K562 (cell line): ENCODE data around the gene INHBC. TPM values are rescaled to one million over a fixed set of nuclear protein-coding genes. Genes with fewer than 3 reads are reported as not detected.

Source experiments
- NUFIP1 ChIP-seq: fragments of 450-650 bp; IDR thresholded peaks from 2 replicates; pipeline ENCODE4 v1.6.1; 2018; ENCODE audit not compliant: partially characterized antibody
- SPI1 ChIP-seq: IDR thresholded peaks from 2 replicates; pipeline ENCODE4 v1.6.1; 2011; ENCODE audit warnings: low read depth, low read length, control low read depth, borderline replicate concordance
- ZNF644 ChIP-seq: fragments of 200-800 bp; sonication (Bioruptor generic); IDR thresholded peaks from 2 replicates; pipeline ENCODE4 v1.6.1; 2016; ENCODE audit warnings: low read depth, missing genetic modification characterization, missing compliant biosample characterization
- polyA plus RNA-seq, 8 experiments: library from polyadenylated mRNA; depleted of rRNA in 4 of 8; stranded (reverse) in 5 of 8; unstranded in 3 of 8; fragments of >200 nt; fragmentation: Nextera tagmentation in 2 of 8; fragmentation: Illumina TruSeq in 1 of 8; extraction: Ambion mirVana in 2 of 8; extraction: Trizol in 1 of 8; gene quantifications; 2 replicates each; pipeline versions ENCODE4 v1.2.1 to v1.2.3, GENCODE V29; 2011 to 2014; ENCODE audit warnings: inconsistent platforms in 1 of 8, missing spikeins in 1 of 8
- total RNA-seq, 7 experiments: library from RNA; depleted of rRNA in 6 of 7; stranded (reverse); fragments of >200 nt in 6 of 7; fragmentation: Illumina TruSeq in 2 of 7; extraction: Trizol in 2 of 7; gene quantifications; 2 replicates each; pipeline versions ENCODE4 v1.2.1 to v1.2.3, GENCODE V29; 2011 to 2021; ENCODE audit warnings: low replicate concordance in 1 of 7
- TF ChIP-seq, protein P1 (sequence below), 2 experiments: fragments of 150-350 bp in 1 of 2; IDR thresholded peaks; 2 replicates each; pipeline ENCODE4 v1.6.1; 2012 to 2016; ENCODE audit warnings: low read depth in 2 of 2, low read length in 2 of 2, mild to moderate bottlenecking in 1 of 2, moderate library complexity in 1 of 2
- TF ChIP-seq, protein P2 (sequence below): fragments of 450-650 bp; IDR thresholded peaks from 2 replicates; pipeline ENCODE4 v1.6.1; 2016; ENCODE audit warnings: borderline replicate concordance
- TF ChIP-seq, protein P3 (sequence below), 2 experiments: fragments of 450-650 bp in 1 of 2; sonication (generic) in 1 of 2; formaldehyde crosslinking in 1 of 2; IDR thresholded peaks; 2 replicates each; pipeline versions ENCODE4 v1.7.1 to v1.9.0; 2016 to 2022; ENCODE audit warnings: inconsistent platforms in 1 of 2, mild to moderate bottlenecking in 1 of 2, missing genetic modification reagents in 1 of 2
- TF ChIP-seq, protein P4 (sequence below): fragments of 150-350 bp; conservative IDR thresholded peaks from 2 replicates; pipeline ENCODE4 v1.6.1; 2014; ENCODE audit warnings: low read length

The INHBC gene
- total and polyA plus RNA-seq, 9 of the 15 experiments (the other 6 are each of a cell fraction or from before 2014, with no cell fraction given) = 0.07 to 0.24 (median 0.15) TPM; not detected in 4

DNA sequence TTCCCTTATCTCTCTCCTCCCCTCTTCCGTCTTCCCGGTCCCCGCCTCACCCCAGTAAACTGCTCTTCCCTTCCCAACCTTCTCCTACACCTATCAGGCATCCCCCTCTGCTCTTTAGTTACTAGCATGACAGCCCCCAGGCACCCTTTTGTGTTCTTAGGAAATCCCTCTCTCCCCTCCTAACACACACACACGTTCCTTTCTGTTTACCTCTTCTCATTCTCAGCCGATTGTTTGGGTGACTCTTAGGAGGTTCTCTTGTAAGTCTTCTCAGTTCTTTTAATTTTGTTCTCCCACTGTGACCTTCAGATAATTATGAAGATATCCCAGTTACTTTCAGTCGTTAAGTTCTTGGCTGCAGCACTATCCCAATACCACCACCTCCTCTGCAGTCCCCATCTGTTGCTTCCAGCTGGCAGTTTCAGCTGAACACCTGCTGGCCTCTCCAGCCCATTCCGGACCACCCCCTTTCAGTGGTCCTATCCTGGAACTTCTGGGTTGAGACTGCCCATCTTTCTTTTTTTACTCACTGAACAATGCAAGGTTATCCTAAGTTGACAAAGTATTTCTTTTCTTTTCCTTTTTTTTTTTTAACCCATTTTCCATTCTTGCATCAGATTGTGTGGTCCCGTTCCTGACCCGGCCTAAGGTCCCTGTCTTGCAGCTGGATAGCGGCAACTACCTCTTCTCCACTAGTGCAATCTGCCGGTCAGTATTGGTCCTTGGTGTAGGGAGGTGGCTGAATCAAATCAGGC, 54.0 kb downstream of the INHBC start (continued):
- TF ChIP-seq, protein P1, sequence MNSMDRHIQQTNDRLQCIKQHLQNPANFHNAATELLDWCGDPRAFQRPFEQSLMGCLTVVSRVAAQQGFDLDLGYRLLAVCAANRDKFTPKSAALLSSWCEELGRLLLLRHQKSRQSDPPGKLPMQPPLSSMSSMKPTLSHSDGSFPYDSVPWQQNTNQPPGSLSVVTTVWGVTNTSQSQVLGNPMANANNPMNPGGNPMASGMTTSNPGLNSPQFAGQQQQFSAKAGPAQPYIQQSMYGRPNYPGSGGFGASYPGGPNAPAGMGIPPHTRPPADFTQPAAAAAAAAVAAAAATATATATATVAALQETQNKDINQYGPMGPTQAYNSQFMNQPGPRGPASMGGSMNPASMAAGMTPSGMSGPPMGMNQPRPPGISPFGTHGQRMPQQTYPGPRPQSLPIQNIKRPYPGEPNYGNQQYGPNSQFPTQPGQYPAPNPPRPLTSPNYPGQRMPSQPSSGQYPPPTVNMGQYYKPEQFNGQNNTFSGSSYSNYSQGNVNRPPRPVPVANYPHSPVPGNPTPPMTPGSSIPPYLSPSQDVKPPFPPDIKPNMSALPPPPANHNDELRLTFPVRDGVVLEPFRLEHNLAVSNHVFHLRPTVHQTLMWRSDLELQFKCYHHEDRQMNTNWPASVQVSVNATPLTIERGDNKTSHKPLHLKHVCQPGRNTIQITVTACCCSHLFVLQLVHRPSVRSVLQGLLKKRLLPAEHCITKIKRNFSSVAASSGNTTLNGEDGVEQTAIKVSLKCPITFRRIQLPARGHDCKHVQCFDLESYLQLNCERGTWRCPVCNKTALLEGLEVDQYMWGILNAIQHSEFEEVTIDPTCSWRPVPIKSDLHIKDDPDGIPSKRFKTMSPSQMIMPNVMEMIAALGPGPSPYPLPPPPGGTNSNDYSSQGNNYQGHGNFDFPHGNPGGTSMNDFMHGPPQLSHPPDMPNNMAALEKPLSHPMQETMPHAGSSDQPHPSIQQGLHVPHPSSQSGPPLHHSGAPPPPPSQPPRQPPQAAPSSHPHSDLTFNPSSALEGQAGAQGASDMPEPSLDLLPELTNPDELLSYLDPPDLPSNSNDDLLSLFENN (IDR thresholded peaks at IDR 0.05; ENCODE audit: low read depth in 2 of 2, low read length in 2 of 2) = no peak
- TF ChIP-seq, protein P2, sequence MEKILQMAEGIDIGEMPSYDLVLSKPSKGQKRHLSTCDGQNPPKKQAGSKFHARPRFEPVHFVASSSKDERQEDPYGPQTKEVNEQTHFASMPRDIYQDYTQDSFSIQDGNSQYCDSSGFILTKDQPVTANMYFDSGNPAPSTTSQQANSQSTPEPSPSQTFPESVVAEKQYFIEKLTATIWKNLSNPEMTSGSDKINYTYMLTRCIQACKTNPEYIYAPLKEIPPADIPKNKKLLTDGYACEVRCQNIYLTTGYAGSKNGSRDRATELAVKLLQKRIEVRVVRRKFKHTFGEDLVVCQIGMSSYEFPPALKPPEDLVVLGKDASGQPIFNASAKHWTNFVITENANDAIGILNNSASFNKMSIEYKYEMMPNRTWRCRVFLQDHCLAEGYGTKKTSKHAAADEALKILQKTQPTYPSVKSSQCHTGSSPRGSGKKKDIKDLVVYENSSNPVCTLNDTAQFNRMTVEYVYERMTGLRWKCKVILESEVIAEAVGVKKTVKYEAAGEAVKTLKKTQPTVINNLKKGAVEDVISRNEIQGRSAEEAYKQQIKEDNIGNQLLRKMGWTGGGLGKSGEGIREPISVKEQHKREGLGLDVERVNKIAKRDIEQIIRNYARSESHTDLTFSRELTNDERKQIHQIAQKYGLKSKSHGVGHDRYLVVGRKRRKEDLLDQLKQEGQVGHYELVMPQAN = peak; percentile 5; the same call in 1 of the 2 replicates
- TF ChIP-seq ZNF644 (tag) = no peak
- no peak for TF ChIP-seq NUFIP1
- TF ChIP-seq SPI1 = no peak
- TF ChIP-seq, protein P3, sequence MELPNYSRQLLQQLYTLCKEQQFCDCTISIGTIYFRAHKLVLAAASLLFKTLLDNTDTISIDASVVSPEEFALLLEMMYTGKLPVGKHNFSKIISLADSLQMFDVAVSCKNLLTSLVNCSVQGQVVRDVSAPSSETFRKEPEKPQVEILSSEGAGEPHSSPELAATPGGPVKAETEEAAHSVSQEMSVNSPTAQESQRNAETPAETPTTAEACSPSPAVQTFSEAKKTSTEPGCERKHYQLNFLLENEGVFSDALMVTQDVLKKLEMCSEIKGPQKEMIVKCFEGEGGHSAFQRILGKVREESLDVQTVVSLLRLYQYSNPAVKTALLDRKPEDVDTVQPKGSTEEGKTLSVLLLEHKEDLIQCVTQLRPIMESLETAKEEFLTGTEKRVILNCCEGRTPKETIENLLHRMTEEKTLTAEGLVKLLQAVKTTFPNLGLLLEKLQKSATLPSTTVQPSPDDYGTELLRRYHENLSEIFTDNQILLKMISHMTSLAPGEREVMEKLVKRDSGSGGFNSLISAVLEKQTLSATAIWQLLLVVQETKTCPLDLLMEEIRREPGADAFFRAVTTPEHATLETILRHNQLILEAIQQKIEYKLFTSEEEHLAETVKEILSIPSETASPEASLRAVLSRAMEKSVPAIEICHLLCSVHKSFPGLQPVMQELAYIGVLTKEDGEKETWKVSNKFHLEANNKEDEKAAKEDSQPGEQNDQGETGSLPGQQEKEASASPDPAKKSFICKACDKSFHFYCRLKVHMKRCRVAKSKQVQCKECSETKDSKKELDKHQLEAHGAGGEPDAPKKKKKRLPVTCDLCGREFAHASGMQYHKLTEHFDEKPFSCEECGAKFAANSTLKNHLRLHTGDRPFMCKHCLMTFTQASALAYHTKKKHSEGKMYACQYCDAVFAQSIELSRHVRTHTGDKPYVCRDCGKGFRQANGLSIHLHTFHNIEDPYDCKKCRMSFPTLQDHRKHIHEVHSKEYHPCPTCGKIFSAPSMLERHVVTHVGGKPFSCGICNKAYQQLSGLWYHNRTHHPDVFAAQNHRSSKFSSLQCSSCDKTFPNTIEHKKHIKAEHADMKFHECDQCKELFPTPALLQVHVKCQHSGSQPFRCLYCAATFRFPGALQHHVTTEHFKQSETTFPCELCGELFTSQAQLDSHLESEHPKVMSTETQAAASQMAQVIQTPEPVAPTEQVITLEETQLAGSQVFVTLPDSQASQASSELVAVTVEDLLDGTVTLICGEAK (IDR thresholded peaks at IDR 0.05) = peak; percentile 13; the same call in 1 of the 2 replicates
- TF ChIP-seq, protein P3 (CRISPR knock-in tag; IDR thresholded peaks at IDR 0.05) = no peak
- TF ChIP-seq, protein P4, sequence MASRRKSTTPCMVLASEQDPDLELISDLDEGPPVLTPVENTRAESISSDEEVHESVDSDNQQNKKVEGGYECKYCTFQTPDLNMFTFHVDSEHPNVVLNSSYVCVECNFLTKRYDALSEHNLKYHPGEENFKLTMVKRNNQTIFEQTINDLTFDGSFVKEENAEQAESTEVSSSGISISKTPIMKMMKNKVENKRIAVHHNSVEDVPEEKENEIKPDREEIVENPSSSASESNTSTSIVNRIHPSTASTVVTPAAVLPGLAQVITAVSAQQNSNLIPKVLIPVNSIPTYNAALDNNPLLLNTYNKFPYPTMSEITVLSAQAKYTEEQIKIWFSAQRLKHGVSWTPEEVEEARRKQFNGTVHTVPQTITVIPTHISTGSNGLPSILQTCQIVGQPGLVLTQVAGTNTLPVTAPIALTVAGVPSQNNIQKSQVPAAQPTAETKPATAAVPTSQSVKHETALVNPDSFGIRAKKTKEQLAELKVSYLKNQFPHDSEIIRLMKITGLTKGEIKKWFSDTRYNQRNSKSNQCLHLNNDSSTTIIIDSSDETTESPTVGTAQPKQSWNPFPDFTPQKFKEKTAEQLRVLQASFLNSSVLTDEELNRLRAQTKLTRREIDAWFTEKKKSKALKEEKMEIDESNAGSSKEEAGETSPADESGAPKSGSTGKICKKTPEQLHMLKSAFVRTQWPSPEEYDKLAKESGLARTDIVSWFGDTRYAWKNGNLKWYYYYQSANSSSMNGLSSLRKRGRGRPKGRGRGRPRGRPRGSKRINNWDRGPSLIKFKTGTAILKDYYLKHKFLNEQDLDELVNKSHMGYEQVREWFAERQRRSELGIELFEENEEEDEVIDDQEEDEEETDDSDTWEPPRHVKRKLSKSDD = no peak
